BLaER1 treated with 17β-estradiol and CSF1 and Interleukin-3, amounts not matched to agents 10 nM and 100 nM (cell line): ENCODE data around the gene FOXRED2.
A peak's percentile ranks its signal among the peaks of the same experiment; 100 is the strongest.

ENCODE experiments used
- H3K27ac ChIP-seq, 11 experiments: shearing (Covaris generic); formaldehyde crosslinking; 2 replicates each; pipeline ENCODE4 v1.8.1; 2022
- H3K27me3 ChIP-seq, 11 experiments: shearing (Covaris generic); formaldehyde crosslinking; 2 replicates each; pipeline ENCODE4 v1.8.1; 2022
- H3K36me3 ChIP-seq, 11 experiments: shearing (Covaris generic); formaldehyde crosslinking; 2 replicates each; pipeline ENCODE4 v1.8.1; 2022
- H3K4me1 ChIP-seq, 10 experiments: shearing (Covaris generic); formaldehyde crosslinking; 2 replicates each; pipeline ENCODE4 v1.8.1; 2022
- H3K4me2 ChIP-seq, 11 experiments: shearing (Covaris generic); formaldehyde crosslinking; 2 replicates each; pipeline ENCODE4 v1.8.1; 2022
- H3K4me3 ChIP-seq, 10 experiments: shearing (Covaris generic); formaldehyde crosslinking; 2 replicates each; pipeline ENCODE4 v1.8.1; 2022
- H3K9ac ChIP-seq, 11 experiments: shearing (Covaris generic); formaldehyde crosslinking; 2 replicates each; pipeline ENCODE4 v1.8.1; 2022
- H3K9me3 ChIP-seq, 11 experiments: shearing (Covaris generic); formaldehyde crosslinking; replicated peaks in 1 of 11; 2 replicates each; pipeline ENCODE4 v1.8.1; 2022
- H4K20me1 ChIP-seq, 11 experiments: shearing (Covaris generic); formaldehyde crosslinking; 2 replicates each; pipeline ENCODE4 v1.8.1; 2022
- Cebpa-rat ChIP-seq, 11 experiments: shearing (Covaris generic); IDR thresholded peaks; 2 replicates each; pipeline ENCODE4 v1.8.1; 2022

Gene FOXRED2

GRCh38 chr22:36510384-36510783 lies 3.5 kb upstream of the FOXRED2 start:
- 0 out of 22 replicates have a peak, but pooled peaks cover 0 to 5% (median 0%) of the 10 kb centered on the region in 11 experiments for H3K9me3 ChIP-seq
- no peak for TF ChIP-seq Cebpa-rat (IDR thresholded peaks at IDR 0.05)
- peaks cover 20 to 59% (median 22%) of the 10 kb centered on the region in 10 experiments for H3K4me1 ChIP-seq
- H3K27ac ChIP-seq: no peak overlapping the region; a peak in 1 of 22 replicates
- H3K9ac ChIP-seq: no peak overlapping the region
- H3K4me3 ChIP-seq: no peak overlapping the region
- no peaks in the 10 kb centered on the region for H3K27me3 ChIP-seq
- no peak overlapping the region for H3K4me2 ChIP-seq
- peaks cover 52 to 65% (median 61%) of the 10 kb centered on the region in 11 experiments for H3K36me3 ChIP-seq
- peaks cover 18 to 57% (median 49%) of the 10 kb centered on the region in 11 experiments; a peak in 19 of 22 replicates for H4K20me1 ChIP-seq

GRCh38 chr22:36507518-36508010 lies 724 bp upstream of the FOXRED2 start:
- TF ChIP-seq Cebpa-rat (IDR thresholded peaks at IDR 0.05): no peak
- Histone ChIP-seq H3K4me3 (peak overlapping the region in 9 of 10 experiments; percentile 56 to 74 (median 64); a peak in 15 of 20 replicates), H3K4me2 (peak overlapping the region; percentile 74 to 93 (median 84)), H3K27ac (peak overlapping the region in 9 of 11 experiments; percentile 57 to 80 (median 73); a peak in 16 of 22 replicates), H3K9ac (peak overlapping the region in 10 of 11 experiments; percentile 61 to 81 (median 78); a peak in 15 of 22 replicates), H3K9me3 (0 out of 22 replicates have a peak, but pooled peaks cover 0 to 5% (median 0%) of the 10 kb centered on the region in 11 experiments), H4K20me1 (peaks cover 7 to 28% (median 21%) of the 10 kb centered on the region in 11 experiments; a peak in 19 of 22 replicates), H3K4me1 (peaks cover 26 to 41% (median 34%) of the 10 kb centered on the region in 10 experiments), H3K36me3 (peaks cover 24 to 61% (median 44%) of the 10 kb centered on the region in 11 experiments), H3K27me3 (no peaks in the 10 kb centered on the region)

- H3K27me3 ChIP-seq: no peaks in the 10 kb centered on the region
- peak overlapping the region in 9 of 11 experiments; percentile 63 to 81 (median 79); a peak in 15 of 22 replicates for H3K9ac ChIP-seq
- TF ChIP-seq Cebpa-rat (IDR thresholded peaks at IDR 0.05): no peak
- H3K4me2 ChIP-seq: peak overlapping the region; percentile 74 to 93 (median 84)
- H3K36me3 ChIP-seq: peaks cover 10 to 56% (median 38%) of the 10 kb centered on the region in 11 experiments
- H3K4me1 ChIP-seq: peaks cover 26 to 41% (median 33%) of the 10 kb centered on the region in 10 experiments
- H3K9me3 ChIP-seq: 0 out of 22 replicates have a peak, but pooled peaks cover 0 to 5% (median 0%) of the 10 kb centered on the region in 11 experiments
- H3K4me3 ChIP-seq: peak overlapping the region; percentile 56 to 74 (median 64)
- H3K27ac ChIP-seq: peak overlapping the region in 10 of 11 experiments; percentile 27 to 80 (median 73); a peak in 18 of 22 replicates
- H4K20me1 ChIP-seq: peaks cover 0 to 14% (median 8%) of the 10 kb centered on the region in 11 experiments; a peak in 12 of 22 replicates
Measured at GRCh38 chr22:36505998-36506635, 723 bp downstream of the FOXRED2 start.

- Histone ChIP-seq H3K36me3 (peaks cover 12 to 83% (median 56%) of the 10 kb centered on the region in 11 experiments; a peak in 18 of 22 replicates), H4K20me1 (peaks cover 0 to 7% (median 0%) of the 10 kb centered on the region in 11 experiments; a peak in 1 of 22 replicates), H3K4me1 (peaks cover 15 to 26% (median 21%) of the 10 kb centered on the region in 10 experiments), H3K27me3 (no peaks in the 10 kb centered on the region), H3K9me3 (no peaks in the 10 kb centered on the region), H3K4me3 (no peak overlapping the region), H3K9ac (no peak overlapping the region), H3K27ac (no peak overlapping the region), H3K4me2 (no peak overlapping the region)
- no peak for TF ChIP-seq Cebpa-rat (IDR thresholded peaks at IDR 0.05)
Measured at GRCh38 chr22:36497910-36498665, 8.8 kb downstream of the FOXRED2 start.

GRCh38 chr22:36493690-36494110 lies 13.1 kb downstream of the FOXRED2 start:
- Histone ChIP-seq H4K20me1 (peaks cover 0 to 7% (median 0%) of the 10 kb centered on the region in 11 experiments; a peak in 1 of 22 replicates), H3K4me1 (peaks cover 31 to 48% (median 43%) of the 10 kb centered on the region in 10 experiments), H3K4me2 (peak overlapping the region; percentile 72 to 93 (median 86)), H3K9me3 (no peaks in the 10 kb centered on the region), H3K27me3 (no peaks in the 10 kb centered on the region), H3K4me3 (peak overlapping the region in 4 of 10 experiments; percentile 9 to 46 (median 29); a peak in 3 of 20 replicates), H3K9ac (peak overlapping the region in 10 of 11 experiments; percentile 40 to 75 (median 60); a peak in 18 of 22 replicates), H3K36me3 (peaks cover 22 to 72% (median 59%) of the 10 kb centered on the region in 11 experiments; a peak in 19 of 22 replicates), H3K27ac (peak overlapping the region; percentile 21 to 81 (median 73); a peak in 20 of 22 replicates)
- no peak for TF ChIP-seq Cebpa-rat (IDR thresholded peaks at IDR 0.05)

- H3K4me3 ChIP-seq: peak overlapping the region in 1 of 10 experiments; percentile 19; a peak in 1 of 20 replicates
- H3K9ac ChIP-seq: peak overlapping the region in 6 of 11 experiments; percentile 1 to 44 (median 30); a peak in 8 of 22 replicates
- H3K4me2 ChIP-seq: peak overlapping the region; percentile 72 to 92 (median 86)
- no peak for TF ChIP-seq Cebpa-rat (IDR thresholded peaks at IDR 0.05)
- H3K9me3 ChIP-seq: peaks cover 7 to 13% (median 10%) of the 10 kb centered on the region in 11 experiments
- H3K4me1 ChIP-seq: peaks cover 31 to 48% (median 43%) of the 10 kb centered on the region in 10 experiments
- H3K36me3 ChIP-seq: peaks cover 20 to 72% (median 59%) of the 10 kb centered on the region in 11 experiments; a peak in 21 of 22 replicates
- H3K27me3 ChIP-seq: no peaks in the 10 kb centered on the region
- H3K27ac ChIP-seq: peak overlapping the region in 9 of 11 experiments; percentile 6 to 81 (median 73); a peak in 15 of 22 replicates
- H4K20me1 ChIP-seq: peaks cover 0 to 7% (median 0%) of the 10 kb centered on the region in 11 experiments; a peak in 1 of 22 replicates
Measured at GRCh38 chr22:36492109-36492508, 14.7 kb downstream of the FOXRED2 start.

GRCh38 chr22:36491155-36491554 lies 15.7 kb downstream of the FOXRED2 start:
- peaks cover 0 to 7% (median 0%) of the 10 kb centered on the region in 11 experiments; a peak in 1 of 22 replicates for H4K20me1 ChIP-seq
- no peak for TF ChIP-seq Cebpa-rat (IDR thresholded peaks at IDR 0.05)
- no peaks in the 10 kb centered on the region for H3K27me3 ChIP-seq
- H3K4me2 ChIP-seq: peak overlapping the region in 9 of 11 experiments; percentile 72 to 92 (median 86); a peak in 13 of 22 replicates
- peak overlapping the region in 1 of 11 experiments; percentile 39; a peak in 2 of 22 replicates for H3K9ac ChIP-seq
- no peak overlapping the region for H3K4me3 ChIP-seq
- H3K4me1 ChIP-seq: peaks cover 31 to 48% (median 43%) of the 10 kb centered on the region in 10 experiments
- H3K36me3 ChIP-seq: peaks cover 22 to 69% (median 55%) of the 10 kb centered on the region in 11 experiments; a peak in 21 of 22 replicates
- H3K9me3 ChIP-seq: peaks cover 12 to 21% (median 17%) of the 10 kb centered on the region in 11 experiments
- H3K27ac ChIP-seq: peak overlapping the region in 3 of 11 experiments; percentile 74 to 81 (median 80); a peak in 2 of 22 replicates
